Measurements from ENCODE around the gene PTPN18. TPM values are rescaled to one million over a fixed set of nuclear protein-coding genes. Genes with fewer than 3 reads are reported as not detected.

Gene PTPN18
- total RNA-seq, 2 donors from 2014 or later, result 60.5 to 69.7 TPM

GRCh38 chr2:130376433-130377293 lies 20.8 kb downstream of the PTPN18 start:
- ATAC-seq (replicated peaks), result peak; percentile 10
- peak overlapping the region; percentile 39 for H3K4me3 Mint-ChIP-seq
- peak overlapping the region; percentile 46 for H3K27ac Mint-ChIP-seq
- H3K4me1 Mint-ChIP-seq, result peaks cover 55% of the 10 kb centered on the region
- no peaks in the 10 kb centered on the region for H3K27me3 Mint-ChIP-seq
- H3K36me3 Mint-ChIP-seq (ENCODE audit: low read depth), result peaks cover 62% of the 10 kb centered on the region
- no peaks in the 10 kb centered on the region for H3K9me3 Mint-ChIP-seq

- H3K4me3 Mint-ChIP-seq, result peak overlapping the region; percentile 39
- no peak for ATAC-seq (replicated peaks)
- H3K9me3 Mint-ChIP-seq, result no peaks in the 10 kb centered on the region
- H3K4me1 Mint-ChIP-seq, result peaks cover 55% of the 10 kb centered on the region
- H3K36me3 Mint-ChIP-seq (ENCODE audit: low read depth), result peaks cover 65% of the 10 kb centered on the region
- H3K27ac Mint-ChIP-seq, result peak overlapping the region; percentile 46
- H3K27me3 Mint-ChIP-seq, result no peaks in the 10 kb centered on the region
Measured at GRCh38 chr2:130377491-130377890, 21.6 kb downstream of the PTPN18 start.

GRCh38 chr2:130378206-130378897 lies 22.5 kb downstream of the PTPN18 start:
- Mint-ChIP-seq H3K9me3 (no peaks in the 10 kb centered on the region), H3K27ac (no peak overlapping the region), H3K27me3 (no peaks in the 10 kb centered on the region), H3K4me3 (no peak overlapping the region), H3K36me3 (ENCODE audit: low read depth) (peaks cover 67% of the 10 kb centered on the region), H3K4me1 (peaks cover 51% of the 10 kb centered on the region)
- ATAC-seq (replicated peaks), result no peak

- ATAC-seq (replicated peaks), result no peak
- H3K9me3 Mint-ChIP-seq, result no peaks in the 10 kb centered on the region
- peaks cover 62% of the 10 kb centered on the region for H3K36me3 Mint-ChIP-seq (ENCODE audit: low read depth)
- no peaks in the 10 kb centered on the region for H3K27me3 Mint-ChIP-seq
- no peak overlapping the region for H3K4me3 Mint-ChIP-seq
- H3K4me1 Mint-ChIP-seq, result peaks cover 46% of the 10 kb centered on the region
- no peak overlapping the region for H3K27ac Mint-ChIP-seq
Measured at GRCh38 chr2:130378898-130379214, 23.0 kb downstream of the PTPN18 start.

- peak; percentile 87 for ATAC-seq (replicated peaks)
- Mint-ChIP-seq H3K27me3 (no peaks in the 10 kb centered on the region), H3K4me3 (peak overlapping the region; percentile 33), H3K27ac (peak overlapping the region; percentile 85), H3K36me3 (ENCODE audit: low read depth) (peaks cover 49% of the 10 kb centered on the region), H3K4me1 (peaks cover 37% of the 10 kb centered on the region), H3K9me3 (no peaks in the 10 kb centered on the region)
Measured at GRCh38 chr2:130380096-130380934, 24.5 kb downstream of the PTPN18 start.

GRCh38 chr2:130381145-130381544 lies 25.3 kb downstream of the PTPN18 start:
- no peak overlapping the region for H3K27ac Mint-ChIP-seq
- H3K4me1 Mint-ChIP-seq, result peaks cover 30% of the 10 kb centered on the region
- H3K27me3 Mint-ChIP-seq, result no peaks in the 10 kb centered on the region
- ATAC-seq (replicated peaks), result no peak
- no peak overlapping the region for H3K4me3 Mint-ChIP-seq
- no peaks in the 10 kb centered on the region for H3K9me3 Mint-ChIP-seq
- peaks cover 40% of the 10 kb centered on the region for H3K36me3 Mint-ChIP-seq (ENCODE audit: low read depth)

GRCh38 chr2:130381619-130382018 lies 25.8 kb downstream of the PTPN18 start:
- Mint-ChIP-seq H3K27ac (no peak overlapping the region), H3K27me3 (no peaks in the 10 kb centered on the region), H3K9me3 (no peaks in the 10 kb centered on the region), H3K4me1 (peaks cover 26% of the 10 kb centered on the region), H3K4me3 (no peak overlapping the region), H3K36me3 (ENCODE audit: low read depth) (peaks cover 39% of the 10 kb centered on the region)
- ATAC-seq (replicated peaks), result no peak

GRCh38 chr2:130382313-130382917 lies 26.6 kb downstream of the PTPN18 start:
- Mint-ChIP-seq H3K27ac (no peak overlapping the region), H3K36me3 (ENCODE audit: low read depth) (peaks cover 39% of the 10 kb centered on the region), H3K9me3 (no peaks in the 10 kb centered on the region), H3K27me3 (no peaks in the 10 kb centered on the region), H3K4me3 (no peak overlapping the region), H3K4me1 (peaks cover 19% of the 10 kb centered on the region)
- ATAC-seq (replicated peaks), result no peak

GRCh38 chr2:130385709-130386108 lies 29.9 kb downstream of the PTPN18 start:
- peak; percentile 16 for ATAC-seq (replicated peaks)
- no peaks in the 10 kb centered on the region for H3K9me3 Mint-ChIP-seq
- H3K27ac Mint-ChIP-seq, result peak overlapping the region; percentile 8
- peaks cover 25% of the 10 kb centered on the region for H3K36me3 Mint-ChIP-seq (ENCODE audit: low read depth)
- H3K4me3 Mint-ChIP-seq, result no peak overlapping the region
- no peaks in the 10 kb centered on the region for H3K27me3 Mint-ChIP-seq
- H3K4me1 Mint-ChIP-seq, result peaks cover under 1% of the 10 kb centered on the region

GRCh38 chr2:130387071-130387400 lies 31.2 kb downstream of the PTPN18 start:
- H3K4me1 Mint-ChIP-seq, result peaks cover 9% of the 10 kb centered on the region
- H3K27me3 Mint-ChIP-seq, result no peaks in the 10 kb centered on the region
- H3K27ac Mint-ChIP-seq, result no peak overlapping the region
- peaks cover 18% of the 10 kb centered on the region for H3K36me3 Mint-ChIP-seq (ENCODE audit: low read depth)
- ATAC-seq (replicated peaks), result no peak
- H3K9me3 Mint-ChIP-seq, result no peaks in the 10 kb centered on the region
- H3K4me3 Mint-ChIP-seq, result no peak overlapping the region

GRCh38 chr2:130387804-130388203 lies 31.9 kb downstream of the PTPN18 start:
- Mint-ChIP-seq H3K36me3 (ENCODE audit: low read depth) (peaks cover 11% of the 10 kb centered on the region), H3K27me3 (no peaks in the 10 kb centered on the region), H3K4me1 (peaks cover 10% of the 10 kb centered on the region), H3K9me3 (no peaks in the 10 kb centered on the region), H3K4me3 (no peak overlapping the region), H3K27ac (no peak overlapping the region)
- ATAC-seq (replicated peaks), result no peak

GRCh38 chr2:130388221-130388907 lies 32.5 kb downstream of the PTPN18 start:
- peaks cover 6% of the 10 kb centered on the region for H3K36me3 Mint-ChIP-seq (ENCODE audit: low read depth)
- H3K4me3 Mint-ChIP-seq, result no peak overlapping the region
- no peak for ATAC-seq (replicated peaks)

GRCh38 chr2:130389358-130389757 lies 33.5 kb downstream of the PTPN18 start:
- no peak overlapping the region for H3K27ac Mint-ChIP-seq
- H3K36me3 Mint-ChIP-seq (ENCODE audit: low read depth), result peaks cover 5% of the 10 kb centered on the region
- ATAC-seq (replicated peaks), result no peak
- no peaks in the 10 kb centered on the region for H3K9me3 Mint-ChIP-seq
- peaks cover 10% of the 10 kb centered on the region for H3K4me1 Mint-ChIP-seq
- H3K27me3 Mint-ChIP-seq, result no peaks in the 10 kb centered on the region
- no peak overlapping the region for H3K4me3 Mint-ChIP-seq

More at GRCh38 chr2:130388221-130388907, 32.5 kb downstream of the PTPN18 start:
- Mint-ChIP-seq H3K27me3 (no peaks in the 10 kb centered on the region), H3K27ac (no peak overlapping the region), H3K9me3 (no peaks in the 10 kb centered on the region), H3K4me1 (peaks cover 10% of the 10 kb centered on the region)

GRCh38 chr2:130389783-130390182 lies 33.9 kb downstream of the PTPN18 start:
- H3K27ac Mint-ChIP-seq, result no peak overlapping the region
- ATAC-seq (replicated peaks), result no peak
- H3K36me3 Mint-ChIP-seq (ENCODE audit: low read depth), result peaks cover 5% of the 10 kb centered on the region
- peaks cover 10% of the 10 kb centered on the region for H3K4me1 Mint-ChIP-seq
- no peaks in the 10 kb centered on the region for H3K9me3 Mint-ChIP-seq
- H3K4me3 Mint-ChIP-seq, result peak overlapping the region; percentile 80
- no peaks in the 10 kb centered on the region for H3K27me3 Mint-ChIP-seq
